H1 (cell line): ENCODE data around the gene UBIAD1. TPM values are rescaled to one million over a fixed set of nuclear protein-coding genes. Genes with fewer than 3 reads are reported as not detected.

ENCODE experiments used
- CTCF ChIA-PET: fragments of 300-600 bp; sonication (Branson Sonifier 250); formaldehyde crosslinking; loops from one replicate; lab custom pipeline; 2021; ENCODE audit not compliant: partially characterized antibody; lab: Charles Lee
- POLR2A ChIA-PET: fragments of 300-600 bp; sonication (Branson Sonifier 250); formaldehyde crosslinking; loops from one replicate; lab custom pipeline; 2021; ENCODE audit warnings: inconsistent platforms; ENCODE audit not compliant: partially characterized antibody; lab: Charles Lee
- DNase-seq, 2 experiments: peaks; one replicate each; pipeline versions ENCODE4 v3.0.0 to v3.0.0-alpha.2; 2010 to 2022; ENCODE audit warnings: low spot score in 2 of 2, low read depth in 1 of 2, mixed read lengths in 1 of 2
- FAIRE-seq: peaks from 2 replicates; lab custom pipeline; 2011; peaks lifted over from hg19 to GRCh38; lab: Jason Lieb, UNC
- H2AFZ ChIP-seq: 2 replicates; pipeline ENCODE4 v1.8.1; 2012; ENCODE audit warnings: low read length, inconsistent platforms
- H2AK5ac ChIP-seq: 2 replicates; pipeline ENCODE4 v1.6.1; 2013; ENCODE audit warnings: low read depth, low read length
- H2BK120ac ChIP-seq: replicated peaks from 2 replicates; pipeline ENCODE3; 2013; ENCODE audit warnings: low read depth, low read length, inconsistent platforms
- H2BK12ac ChIP-seq: 2 replicates; pipeline ENCODE4 v1.6.1; 2013; ENCODE audit warnings: low read depth, low read length
- H2BK15ac ChIP-seq: 2 replicates; pipeline ENCODE4 v1.6.1; 2013; ENCODE audit warnings: low read length
- H2BK20ac ChIP-seq: 2 replicates; pipeline ENCODE4 v1.6.1; 2013; ENCODE audit warnings: low read length
- H2BK5ac ChIP-seq: 2 replicates; pipeline ENCODE4 v1.6.1; 2013; ENCODE audit warnings: low read depth, low read length
- H3K14ac ChIP-seq: 2 replicates; pipeline ENCODE4 v1.6.1; 2013; ENCODE audit warnings: inconsistent platforms; ENCODE audit not compliant: insufficient read length
- H3K18ac ChIP-seq: 2 replicates; pipeline ENCODE4 v1.6.1; 2013; ENCODE audit warnings: low read length; ENCODE audit errors: extremely low read depth
- H3K23ac ChIP-seq: 2 replicates; pipeline ENCODE4 v1.6.1; 2013; ENCODE audit warnings: inconsistent platforms; ENCODE audit not compliant: insufficient read length
- H3K23me2 ChIP-seq: 2 replicates; pipeline ENCODE4 v1.6.1; 2013; ENCODE audit warnings: low read depth, low read length
- H3K27ac ChIP-seq: 2 replicates; pipeline ENCODE4 v1.6.1; 2011; ENCODE audit warnings: low read depth, low read length, inconsistent platforms
- H3K27me3 ChIP-seq, 4 experiments: replicated peaks in 1 of 4; 1 replicate in 1 of 4; 2 replicates in 3 of 4; pipeline versions ENCODE4 v1.6.1 to v1.8.1; 2011 to 2013; ENCODE audit warnings: low read length in 3 of 4, mild to moderate bottlenecking in 3 of 4, inconsistent platforms in 2 of 4, mixed read lengths in 2 of 4, moderate library complexity in 1 of 4; ENCODE audit not compliant: control insufficient read depth in 3 of 4, insufficient read depth in 3 of 4; ENCODE audit errors: extremely low read depth in 1 of 4
- H3K36me3 ChIP-seq, 4 experiments: 2 replicates each; pipeline versions ENCODE4 v1.6.1 to v1.8.1; 2011 to 2013; ENCODE audit warnings: mild to moderate bottlenecking in 4 of 4, low read length in 3 of 4, moderate library complexity in 2 of 4, control low read depth in 1 of 4, inconsistent platforms in 1 of 4; ENCODE audit not compliant: insufficient read depth in 4 of 4, control insufficient read depth in 2 of 4
- H3K4ac ChIP-seq: replicated peaks from 2 replicates; pipeline ENCODE3; 2013; ENCODE audit warnings: low read length, low read depth, mixed read lengths, inconsistent platforms; ENCODE audit not compliant: insufficient read length
- H3K4me1 ChIP-seq, 4 experiments: replicated peaks in 1 of 4; 1 replicate in 1 of 4; 2 replicates in 3 of 4; pipeline versions ENCODE4 v1.6.1 to v1.8.1; 2011 to 2013; ENCODE audit warnings: low read length in 3 of 4, inconsistent platforms in 2 of 4, mixed read lengths in 1 of 4; ENCODE audit not compliant: insufficient read depth in 4 of 4, control insufficient read depth in 3 of 4
- H3K4me2 ChIP-seq, 2 experiments: 2 replicates each; pipeline versions ENCODE4 v1.6.1 to v1.8.1; 2011 to 2013; ENCODE audit warnings: low read depth in 2 of 2, low read length in 2 of 2, control low read depth in 1 of 2, inconsistent platforms in 1 of 2, mild to moderate bottlenecking in 1 of 2; ENCODE audit not compliant: insufficient read depth in 1 of 2
- H3K4me3 ChIP-seq, 4 experiments: fragments of 200-600, 300-600 bp in 1 of 4; sonication (generic), shearing (Covaris generic), sonication (Bioruptor Twin) in 1 of 4; 2 replicates each; pipeline versions ENCODE4 v1.5.1 to v1.8.1; 2011 to 2016; ENCODE audit warnings: low read length in 4 of 4, low read depth in 3 of 4, control low read depth in 2 of 4, inconsistent platforms in 2 of 4, mild to moderate bottlenecking in 2 of 4, mixed read lengths in 1 of 4, moderate library complexity in 1 of 4; ENCODE audit not compliant: insufficient read depth in 2 of 4; ENCODE audit errors: extremely low read depth in 1 of 4
- H3K56ac ChIP-seq: replicated peaks from 2 replicates; pipeline ENCODE3; 2013; ENCODE audit warnings: low read depth, mild to moderate bottlenecking, mixed read lengths, low read length, inconsistent platforms; ENCODE audit not compliant: insufficient read length
- H3K79me1 ChIP-seq: 2 replicates; pipeline ENCODE4 v1.6.1; 2013; ENCODE audit warnings: low read depth, low read length, control low read depth
- H3K79me2 ChIP-seq, 2 experiments: 2 replicates each; pipeline versions ENCODE4 v1.6.1 to v1.8.1; 2012 to 2013; ENCODE audit warnings: low read length in 2 of 2, mild to moderate bottlenecking in 2 of 2, inconsistent platforms in 1 of 2; ENCODE audit not compliant: insufficient read depth in 2 of 2, control insufficient read depth in 1 of 2
- H3K9ac ChIP-seq, 4 experiments: replicated peaks in 1 of 4; 1 replicate in 1 of 4; 2 replicates in 3 of 4; pipeline versions ENCODE4 v1.6.1 to v1.8.1; 2011 to 2013; ENCODE audit warnings: low read depth in 3 of 4, low read length in 3 of 4, control low read depth in 2 of 4, mild to moderate bottlenecking in 2 of 4, moderate library complexity in 2 of 4, inconsistent platforms in 1 of 4; ENCODE audit errors: extremely low read depth in 1 of 4
- H3K9me3 ChIP-seq, 2 experiments: 2 replicates each; pipeline versions ENCODE4 v1.6.1 to v1.8.1; 2012 to 2013; ENCODE audit warnings: mild to moderate bottlenecking in 2 of 2, moderate library complexity in 2 of 2, control low read depth in 1 of 2, inconsistent platforms in 1 of 2, low read depth in 1 of 2, low read length in 1 of 2, mixed read lengths in 1 of 2; ENCODE audit not compliant: insufficient read depth in 2 of 2
- H4K20me1 ChIP-seq, 2 experiments: replicated peaks in 1 of 2; 2 replicates each; pipeline versions ENCODE3 to v1.8.1; 2011 to 2013; ENCODE audit warnings: inconsistent platforms in 2 of 2, low read length in 2 of 2, mild to moderate bottlenecking in 1 of 2; ENCODE audit not compliant: insufficient read depth in 2 of 2, control insufficient read depth in 1 of 2
- H4K5ac ChIP-seq: 2 replicates; pipeline ENCODE4 v1.6.1; 2013; ENCODE audit warnings: low read length, low read depth, mixed read lengths, inconsistent platforms; ENCODE audit not compliant: insufficient read length
- H4K8ac ChIP-seq: 2 replicates; pipeline ENCODE4 v1.8.0; 2013; ENCODE audit warnings: mild to moderate bottlenecking, moderate library complexity, low read length, inconsistent platforms; ENCODE audit not compliant: insufficient read depth; ENCODE audit errors: extremely low read depth
- H4K91ac ChIP-seq: replicated peaks from 2 replicates; pipeline ENCODE3; 2013; ENCODE audit warnings: low read length, mixed read lengths, inconsistent platforms; ENCODE audit not compliant: insufficient read length
- ATF2 ChIP-seq: IDR thresholded peaks from 2 replicates; pipeline ENCODE4 v1.6.1; 2012; ENCODE audit warnings: low read length, inconsistent platforms
- BCL11A ChIP-seq, 2 experiments: IDR thresholded peaks; one replicate each; pipeline ENCODE4 v1.6.1; 2011; ENCODE audit warnings: low read depth in 2 of 2, low read length in 2 of 2, mild to moderate bottlenecking in 2 of 2
- CBX5 ChIP-seq: fragments of 300-800, 300-1000 bp; sonication (generic); IDR thresholded peaks from 2 replicates; pipeline ENCODE4 v1.7.1; 2016; ENCODE audit warnings: antibody characterized with exemption, low read length, low read depth
- FOSL1 ChIP-seq: IDR thresholded peaks from 2 replicates; pipeline ENCODE4 v1.6.1; 2011; ENCODE audit warnings: mild to moderate bottlenecking, low read depth, low read length, moderate library complexity; ENCODE audit not compliant: insufficient read depth
- JUND ChIP-seq: IDR thresholded peaks from 2 replicates; pipeline ENCODE4 v1.6.1; 2011; ENCODE audit warnings: mild to moderate bottlenecking, improper control_type of control experiment, low read length
- MAFK ChIP-seq: IDR thresholded peaks from 2 replicates; pipeline ENCODE4 v1.6.1; 2012; ENCODE audit warnings: low read depth, mild to moderate bottlenecking, improper control_type of control experiment, low read length
- RBBP5 ChIP-seq: IDR thresholded peaks from 2 replicates; pipeline ENCODE4 v1.7.1; 2012; ENCODE audit warnings: low read depth, mild to moderate bottlenecking, inconsistent platforms, low read length, moderate library complexity, borderline replicate concordance
- RFX5 ChIP-seq: IDR thresholded peaks from 2 replicates; pipeline ENCODE4 v1.6.1; 2011; ENCODE audit warnings: low read depth, low read length, improper control_type of control experiment, borderline replicate concordance
- SP1 ChIP-seq: IDR thresholded peaks from 2 replicates; pipeline ENCODE4 v1.6.1; 2011; ENCODE audit warnings: low read depth, low read length
- SP2 ChIP-seq: IDR thresholded peaks from 2 replicates; pipeline ENCODE4 v1.6.1; 2012; ENCODE audit warnings: mild to moderate bottlenecking, low read length, inconsistent platforms
- SRF ChIP-seq: IDR thresholded peaks from 2 replicates; pipeline ENCODE4 v1.6.1; 2011; ENCODE audit warnings: mild to moderate bottlenecking, low read depth, low read length, moderate library complexity
- whole genome bisulfite sequencing, 2 experiments: shearing (Covaris generic) in 1 of 2; methylation state at CpG; one replicate each; pipeline versions ENCODE4 v1.1.6 to v1.1.7; 2013 to 2015; ENCODE audit warnings: low lambda C conversion rate in 2 of 2, mixed read lengths in 2 of 2, inconsistent platforms in 1 of 2, low coverage in 1 of 2, missing lambda C conversion rate in 1 of 2; ENCODE audit not compliant: insufficient replicate concordance in 2 of 2, insufficient coverage in 1 of 2, insufficient read length in 1 of 2; ENCODE audit errors: extremely low coverage in 1 of 2, missing lambda C conversion rate in 1 of 2; 5-methylcytosine and 5-hydroxymethylcytosine counted together
- polyA plus RNA-seq, 7 experiments: library from polyadenylated mRNA; depleted of rRNA in 3 of 7; stranded (reverse) in 5 of 7; unstranded in 2 of 7; fragments of >200 nt in 5 of 7; fragments of 200-250 nt in 2 of 7; gene quantifications; 1 replicate in 5 of 7; 2 replicates in 1 of 7; 4 replicates in 1 of 7; pipeline versions ENCODE4 v1.2.1 to v1.2.3, GENCODE V29; 2011 to 2013; ENCODE audit warnings: missing spikeins in 2 of 7, mixed read lengths in 2 of 7
- total RNA-seq: library from RNA; stranded (reverse); fragmentation: NEBNext Ultra II Directional; extraction: Animal tissue kit (Norgen Biotek cat#: 25700); gene quantifications from 2 replicates; pipeline ENCODE4 v1.2.1, GENCODE V29; 2021
- TF ChIP-seq, protein P1 (sequence below): IDR thresholded peaks from 2 replicates; pipeline ENCODE4 v1.6.1; 2011; ENCODE audit warnings: low read depth, mild to moderate bottlenecking, low read length; ENCODE audit not compliant: insufficient read depth

UBIAD1 gene
- total and polyA plus RNA-seq, 2 of the 8 experiments (the other 6 are each of a cell fraction or from before 2014, with no cell fraction given): 23.4 to 26.6 TPM

DNA sequence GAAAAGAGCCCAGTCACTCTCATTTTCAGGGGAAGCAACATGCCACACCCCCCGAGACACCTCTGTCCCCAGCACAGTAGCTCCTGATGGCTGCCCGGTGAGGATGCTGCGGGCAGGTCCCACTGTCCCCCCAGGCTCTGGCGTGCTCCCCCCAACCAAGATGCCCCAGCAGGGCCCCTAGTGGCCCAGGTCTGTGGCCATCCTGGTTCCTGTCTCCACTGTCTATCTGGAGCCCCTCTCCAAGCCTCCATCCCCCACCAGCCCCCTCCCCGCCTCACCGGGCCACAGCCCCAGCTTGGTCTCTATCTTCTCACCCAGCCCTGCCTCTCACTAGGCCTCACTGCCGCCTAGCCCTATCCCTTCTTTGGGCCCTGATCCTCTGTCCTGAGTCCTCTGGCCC lies 61.8 kb downstream of the UBIAD1 start:
- Histone ChIP-seq H3K23ac (no peak overlapping the region), H4K20me1 (peaks cover 0 to 2% of the 10 kb centered on the region in 2 experiments), H3K79me1 (no peaks in the 10 kb centered on the region), H2BK5ac (no peak overlapping the region), H3K27me3 (no peaks in the 10 kb centered on the region), H2AK5ac (no peak overlapping the region), H2BK15ac (no peak overlapping the region), H3K27ac (no peak overlapping the region), H3K4me3 (no peak overlapping the region), H4K91ac (no peak overlapping the region), H2BK12ac (no peak overlapping the region), H3K23me2 (no peaks in the 10 kb centered on the region), H3K14ac (no peak overlapping the region), H3K4ac (no peak overlapping the region), H3K79me2 (no peaks in the 10 kb centered on the region), H3K18ac (no peak overlapping the region), H3K4me1 (peaks cover 0 to 11% (median 3%) of the 10 kb centered on the region in 4 experiments; a peak in 3 of 7 replicates), H3K36me3 (no peaks in the 10 kb centered on the region), H4K8ac (no peak overlapping the region), H2AFZ (no peak overlapping the region), H3K4me2 (no peak overlapping the region), H3K56ac (no peak overlapping the region), H2BK20ac (no peak overlapping the region), H4K5ac (no peak overlapping the region), H2BK120ac (no peak overlapping the region), H3K9me3 (no peaks in the 10 kb centered on the region), H3K9ac (no peak overlapping the region)
- DNase-seq (no peak), FAIRE-seq (no peak)
- ChIA-PET POLR2A (interaction anchor here (1.2 kb wide), 1 partner anchor 10 kb away, joined by 3 read pairs; no protein-coding TSS in a partner anchor), CTCF (interaction anchor here (0.8 to 3.4 kb wide), 13 partner anchors 9 to 308 kb away, joined by 3 to 10 read pairs (median 4); no protein-coding TSS in a partner anchor)
- 90% methylated on average over 5 of the region's 7 CpGs; no CpG with 5 or more reads in 1 of the 2 experiments for WGBS, 2 experiments
- TF ChIP-seq ATF2: no peak
- TF ChIP-seq FOSL1: no peak
- TF ChIP-seq SP1: no peak
- no peak for TF ChIP-seq CBX5
- TF ChIP-seq SP2: no peak
- no peak for TF ChIP-seq RBBP5
- no peak for TF ChIP-seq RFX5
- no peak for TF ChIP-seq JUND
- TF ChIP-seq MAFK: no peak
- TF ChIP-seq, protein P1, sequence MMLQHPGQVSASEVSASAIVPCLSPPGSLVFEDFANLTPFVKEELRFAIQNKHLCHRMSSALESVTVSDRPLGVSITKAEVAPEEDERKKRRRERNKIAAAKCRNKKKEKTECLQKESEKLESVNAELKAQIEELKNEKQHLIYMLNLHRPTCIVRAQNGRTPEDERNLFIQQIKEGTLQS: no peak
- no peak for TF ChIP-seq BCL11A (IDR thresholded peaks at IDR 0.05; ENCODE audit: low read depth in 2 of 2, low read length in 2 of 2)
- TF ChIP-seq SRF: no peak
